Muscle of leg (tissue), 11 donors: ENCODE results near the gene ZFAND6. TPM values are rescaled to one million over a fixed set of nuclear protein-coding genes. Genes with fewer than 3 reads are reported as not detected.
"Not testable (repeated sequence)": the region's sequence is repeated elsewhere in the genome, so short reads cannot be mapped to it uniquely, and the experiment has no call there.

Source experiments
- DNase-seq: peaks from one replicate; pipeline ENCODE4 v3.0.0; 2013
- H3K27ac ChIP-seq: one replicate; pipeline ENCODE4 v1.5.1; 2013; ENCODE audit warnings: mild to moderate bottlenecking, low read length, control low read depth
- H3K27me3 ChIP-seq: one replicate; pipeline ENCODE4 v1.6.1; 2013; ENCODE audit warnings: low read length; ENCODE audit not compliant: control insufficient read depth, insufficient read depth
- H3K36me3 ChIP-seq: one replicate; pipeline ENCODE4 v1.6.1; 2013; ENCODE audit warnings: low read length; ENCODE audit not compliant: control insufficient read depth, insufficient read depth
- H3K4me1 ChIP-seq: one replicate; pipeline ENCODE4 v1.6.1; 2013; ENCODE audit warnings: low read length; ENCODE audit not compliant: control insufficient read depth, insufficient read depth
- H3K4me3 ChIP-seq: one replicate; pipeline ENCODE4 v1.5.1; 2013; ENCODE audit warnings: low read length, control low read depth
- H3K9me3 ChIP-seq: replicated peaks from 2 replicates; pipeline ENCODE4 v1.6.1; 2013; ENCODE audit warnings: low read depth, low read length; ENCODE audit not compliant: control insufficient read depth
- WGBS: methylation state at CpG from one replicate; pipeline ENCODE4 v1.1.5; 2013; ENCODE audit warnings: missing lambda C conversion rate; ENCODE audit not compliant: insufficient coverage; 5-methylcytosine and 5-hydroxymethylcytosine counted together
- polyA plus RNA-seq, 8 donors: library from polyadenylated mRNA; unstranded; fragments of 120-200 nt; gene quantifications; one replicate each; pipeline versions ENCODE4 v1.2.1 to v1.2.3, GENCODE V29; 2013; ENCODE audit warnings: inconsistent platforms in 1 of 8, low replicate concordance in 1 of 8; ENCODE audit not compliant: insufficient read length in 8 of 8, insufficient read depth in 1 of 8
- total RNA-seq: library from RNA; stranded (reverse); fragments of 120-200 nt; gene quantifications from one replicate; pipeline ENCODE4 v1.2.4, GENCODE V29; 2013

Gene ZFAND6
- total and polyA plus RNA-seq, 9 donors, result 95.6 to 115 (median 105) TPM

DNA sequence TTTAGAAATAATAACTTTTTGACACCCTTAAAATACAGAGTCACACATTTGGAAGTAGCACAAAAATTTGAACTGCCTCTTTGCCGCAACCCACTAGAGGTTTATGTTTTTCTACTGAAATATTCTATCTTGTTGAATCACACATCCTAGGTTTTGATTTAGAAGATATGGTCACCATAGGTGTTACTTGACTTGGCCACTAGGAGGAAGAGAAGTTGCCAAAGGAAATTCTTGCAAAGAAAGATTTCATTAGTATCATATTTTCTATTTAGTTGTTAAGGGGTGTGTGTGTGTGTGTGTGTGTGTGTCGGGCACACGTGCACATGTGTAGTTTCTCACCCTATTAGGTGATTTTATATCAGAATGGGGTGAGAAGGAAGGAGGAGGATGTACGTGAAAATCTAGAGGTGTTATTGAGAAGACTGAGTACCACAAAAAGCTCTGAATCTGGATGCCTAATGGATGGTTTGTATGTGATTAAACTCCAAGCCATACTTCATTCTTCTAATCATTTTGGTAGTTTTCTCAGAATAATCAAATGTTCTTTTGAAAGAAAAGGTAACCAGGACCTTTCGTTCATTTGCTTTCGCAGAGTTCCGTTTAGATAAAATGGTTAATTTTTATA lies 31.5 kb downstream of the ZFAND6 start:
- H3K4me3 ChIP-seq, result no peak overlapping the region
- H3K4me1 ChIP-seq, result no peaks in the 10 kb centered on the region
- no peaks in the 10 kb centered on the region for H3K27me3 ChIP-seq
- no peaks in the 10 kb centered on the region for H3K36me3 ChIP-seq
- no CpG with 5 or more reads among the region's 7 CpGs for WGBS
- H3K27ac ChIP-seq, result no peak overlapping the region
- H3K9me3 ChIP-seq, result no peaks in the 10 kb centered on the region
- DNase-seq, result no peak

DNA sequence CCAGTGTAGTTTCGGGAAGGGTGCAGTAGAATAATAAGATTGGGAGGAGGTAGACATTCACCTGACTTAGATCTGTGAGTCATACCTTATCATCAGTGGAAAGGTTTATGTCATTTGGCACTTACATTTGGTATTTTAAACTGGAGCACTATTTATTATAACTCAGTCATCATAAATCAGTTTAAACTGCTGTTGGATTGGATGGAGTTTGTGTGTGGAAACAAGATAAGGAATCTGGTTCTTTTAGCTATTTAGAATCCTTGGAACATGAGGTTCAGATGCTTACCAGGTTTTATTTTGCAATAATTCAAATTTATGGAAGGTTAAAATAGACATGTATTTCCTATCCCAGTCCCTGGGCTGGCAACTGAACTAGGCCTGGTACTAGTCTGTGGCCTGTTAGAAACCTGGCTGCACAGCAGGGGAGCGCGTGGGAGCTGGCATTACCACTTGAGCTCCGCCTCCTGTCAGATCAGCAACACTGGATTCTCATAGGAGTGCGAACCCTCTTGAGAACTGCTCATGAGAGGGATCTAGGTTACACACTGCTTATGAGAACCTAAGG lies 34.5 kb downstream of the ZFAND6 start:
- no peaks in the 10 kb centered on the region for H3K4me1 ChIP-seq
- no peaks in the 10 kb centered on the region for H3K9me3 ChIP-seq
- no peak for DNase-seq
- no peak overlapping the region for H3K4me3 ChIP-seq
- WGBS, result 82% methylated on average over 4 of the region's 5 CpGs
- H3K36me3 ChIP-seq, result no peaks in the 10 kb centered on the region
- no peaks in the 10 kb centered on the region for H3K27me3 ChIP-seq
- H3K27ac ChIP-seq, result no peak overlapping the region

DNA sequence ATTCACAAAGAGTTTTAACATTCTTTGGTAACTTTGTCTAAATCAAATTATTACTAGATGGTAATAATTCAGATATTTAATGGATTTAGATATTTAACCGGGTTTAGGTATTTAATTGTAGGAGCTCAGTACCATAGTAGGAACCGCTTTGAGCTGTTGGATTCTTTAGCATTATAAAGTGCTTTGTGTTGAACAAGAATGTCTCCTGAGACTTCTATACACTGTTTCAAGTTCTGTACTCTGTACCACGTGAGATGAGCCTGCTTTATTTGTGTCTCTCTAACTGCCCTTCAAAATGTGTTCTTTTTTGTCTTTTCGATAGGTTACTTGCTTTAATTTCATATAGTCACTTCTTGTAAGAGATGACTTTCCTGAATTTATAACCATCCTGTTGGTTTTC lies 36.0 kb downstream of the ZFAND6 start:
- WGBS, result no CpG with 5 or more reads among the region's 4 CpGs
- Histone ChIP-seq H3K4me3 (no peak overlapping the region), H3K9me3 (no peaks in the 10 kb centered on the region), H3K27me3 (no peaks in the 10 kb centered on the region), H3K36me3 (no peaks in the 10 kb centered on the region), H3K4me1 (no peaks in the 10 kb centered on the region), H3K27ac (no peak overlapping the region)
- no peak for DNase-seq

DNA sequence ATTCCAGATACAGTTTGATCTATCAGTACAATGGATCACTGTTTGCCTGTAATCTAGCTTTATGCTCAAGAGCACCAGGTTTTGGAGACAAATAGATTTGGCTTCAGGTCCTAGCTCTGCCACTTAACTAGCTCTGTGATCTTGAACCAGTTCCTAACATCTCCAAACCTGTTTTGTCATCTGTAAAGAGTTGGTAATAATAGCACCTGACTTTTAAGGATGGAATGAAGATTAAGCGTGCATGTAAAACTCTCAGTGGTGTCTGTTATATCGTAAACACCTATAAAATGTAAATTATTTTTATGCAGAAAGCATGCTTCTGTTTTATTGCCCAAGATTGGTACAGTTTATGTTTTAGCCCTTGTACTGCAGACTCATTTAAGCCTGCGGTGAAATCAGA lies 36.5 kb downstream of the ZFAND6 start:
- WGBS, result no CpG with 5 or more reads among the region's 3 CpGs
- no peaks in the 10 kb centered on the region for H3K9me3 ChIP-seq
- H3K27me3 ChIP-seq, result no peaks in the 10 kb centered on the region
- H3K36me3 ChIP-seq, result no peaks in the 10 kb centered on the region
- no peak overlapping the region for H3K27ac ChIP-seq
- no peak overlapping the region for H3K4me3 ChIP-seq
- DNase-seq, result no peak
- H3K4me1 ChIP-seq, result no peaks in the 10 kb centered on the region

DNA sequence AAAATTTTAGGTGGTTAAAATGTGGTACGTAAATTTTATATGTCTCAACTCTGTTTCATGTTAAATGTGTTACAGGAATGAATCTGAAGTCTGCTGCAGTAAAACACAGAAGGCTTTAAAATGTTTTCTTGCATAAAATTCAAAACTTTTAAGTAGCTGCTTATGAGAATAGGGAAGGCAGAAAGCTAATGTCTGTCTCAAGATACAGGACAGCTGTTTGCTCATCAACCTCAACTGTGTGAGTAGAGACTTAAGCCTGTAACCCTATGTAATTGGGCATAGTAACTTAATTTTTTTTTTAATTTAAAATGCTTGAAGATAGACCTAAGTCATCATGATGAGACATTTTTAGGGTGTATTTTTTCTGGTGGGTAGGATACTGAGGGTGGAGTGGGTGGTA lies 38.9 kb downstream of the ZFAND6 start:
- Histone ChIP-seq H3K9me3 (no peaks in the 10 kb centered on the region), H3K4me1 (no peaks in the 10 kb centered on the region), H3K36me3 (no peaks in the 10 kb centered on the region), H3K27ac (no peak overlapping the region), H3K27me3 (no peaks in the 10 kb centered on the region), H3K4me3 (no peak overlapping the region)
- no CpG with 5 or more reads among the region's 1 CpG for WGBS
- DNase-seq, result no peak

DNA sequence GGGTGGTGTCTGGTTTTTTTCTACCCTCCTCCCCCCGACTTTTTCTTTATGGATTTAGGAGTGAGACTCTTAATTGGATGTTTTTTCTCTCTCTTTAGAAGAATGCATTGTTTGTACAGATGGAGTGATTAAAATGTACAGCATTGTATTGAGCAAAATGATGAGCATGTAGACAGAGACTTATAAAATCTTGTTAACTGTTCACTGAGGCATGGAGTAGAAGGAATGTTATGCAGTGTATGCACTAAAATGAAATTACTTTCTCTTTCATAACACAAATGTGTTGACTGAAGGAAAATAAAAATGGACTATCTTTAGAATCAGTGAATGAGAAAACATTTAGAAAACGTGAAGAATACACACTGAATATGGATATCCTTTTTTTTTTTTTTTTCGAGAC lies 39.8 kb downstream of the ZFAND6 start:
- H3K4me1 ChIP-seq, result no peaks in the 10 kb centered on the region
- no peak for DNase-seq

DNA sequence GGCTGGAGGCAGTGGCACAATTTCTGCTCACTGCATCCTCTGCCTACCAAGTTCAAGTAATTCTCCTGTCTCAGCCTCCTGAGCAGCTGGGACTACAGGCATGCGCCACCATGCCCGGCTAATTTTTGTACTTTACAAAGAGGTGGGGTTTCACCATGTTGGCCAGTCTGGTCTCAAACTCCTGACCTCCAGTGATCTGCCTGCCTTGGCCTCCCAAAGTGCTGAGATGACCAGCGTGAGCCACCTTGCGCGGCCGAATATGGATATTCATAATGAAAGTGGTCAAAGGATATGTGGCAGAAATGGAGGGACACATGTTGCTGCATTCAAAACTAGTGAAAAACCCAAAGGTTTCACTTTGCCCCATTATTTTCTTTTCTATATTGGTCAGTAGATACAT lies 40.2 kb downstream of the ZFAND6 start:
- WGBS, result 100% methylated on average over 2 of the region's 6 CpGs
- H3K27ac ChIP-seq, H3K9me3 ChIP-seq, H3K27me3 ChIP-seq, H3K36me3 ChIP-seq, H3K4me1 ChIP-seq, DNase-seq, H3K4me3 ChIP-seq: not testable (repeated sequence)

More for the DNA sequence above, 39.8 kb downstream of the ZFAND6 start:
- H3K27ac ChIP-seq, result no peak overlapping the region
- no CpG with 5 or more reads among the region's 3 CpGs for WGBS
- no peaks in the 10 kb centered on the region for H3K27me3 ChIP-seq
- no peaks in the 10 kb centered on the region for H3K9me3 ChIP-seq
- no peaks in the 10 kb centered on the region for H3K36me3 ChIP-seq
- H3K4me3 ChIP-seq, result no peak overlapping the region

DNA sequence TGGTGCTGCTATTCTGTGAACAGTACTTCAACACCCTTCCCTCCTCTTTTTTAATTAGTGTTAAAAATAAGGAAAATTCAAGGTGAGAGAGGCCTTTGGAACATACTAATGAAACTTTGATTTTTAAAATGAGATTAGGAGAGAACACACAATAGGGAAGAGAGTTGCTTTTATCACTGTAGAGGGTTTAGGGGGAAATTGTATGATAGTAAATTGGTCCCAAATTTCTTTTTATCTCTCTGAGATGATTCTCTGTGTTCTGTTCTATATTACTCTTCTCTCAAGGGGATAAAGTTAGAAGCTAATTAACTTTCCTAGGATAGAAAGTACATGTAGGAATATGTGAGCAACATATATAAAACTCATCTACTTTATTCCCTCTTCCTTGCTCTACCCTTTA lies 40.8 kb downstream of the ZFAND6 start:
- H3K4me3 ChIP-seq, result no peak overlapping the region
- no peak for DNase-seq

DNA sequence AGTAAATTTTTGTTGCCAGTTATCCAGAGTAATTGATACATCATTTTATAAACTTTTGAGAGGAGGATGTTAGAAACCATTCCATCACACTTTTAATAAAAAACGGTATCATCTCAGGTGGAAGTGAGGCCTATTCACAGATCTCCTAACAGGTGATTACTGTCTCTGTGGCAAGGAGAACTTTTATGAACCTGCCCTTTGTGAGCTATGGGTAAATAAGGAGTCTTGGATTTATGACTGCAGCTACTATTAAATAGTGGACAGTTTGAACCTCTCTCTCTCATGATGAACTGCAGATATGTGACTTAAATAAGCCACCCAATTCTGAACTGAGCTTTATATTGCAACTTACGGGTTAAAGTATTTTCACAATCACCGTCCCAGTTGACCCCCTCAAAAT lies 45.7 kb downstream of the ZFAND6 start:
- no CpG with 5 or more reads among the region's 3 CpGs for WGBS
- H3K9me3 ChIP-seq, result no peaks in the 10 kb centered on the region
- no peak overlapping the region for H3K27ac ChIP-seq
- H3K27me3 ChIP-seq, result no peaks in the 10 kb centered on the region
- no peaks in the 10 kb centered on the region for H3K4me1 ChIP-seq
- H3K4me3 ChIP-seq, result no peak overlapping the region
- H3K36me3 ChIP-seq, result no peaks in the 10 kb centered on the region
- no peak for DNase-seq

More for the DNA sequence above, 40.8 kb downstream of the ZFAND6 start:
- Histone ChIP-seq H3K36me3 (no peaks in the 10 kb centered on the region), H3K4me1 (no peaks in the 10 kb centered on the region), H3K27ac (no peak overlapping the region), H3K9me3 (no peaks in the 10 kb centered on the region), H3K27me3 (no peaks in the 10 kb centered on the region)

DNA sequence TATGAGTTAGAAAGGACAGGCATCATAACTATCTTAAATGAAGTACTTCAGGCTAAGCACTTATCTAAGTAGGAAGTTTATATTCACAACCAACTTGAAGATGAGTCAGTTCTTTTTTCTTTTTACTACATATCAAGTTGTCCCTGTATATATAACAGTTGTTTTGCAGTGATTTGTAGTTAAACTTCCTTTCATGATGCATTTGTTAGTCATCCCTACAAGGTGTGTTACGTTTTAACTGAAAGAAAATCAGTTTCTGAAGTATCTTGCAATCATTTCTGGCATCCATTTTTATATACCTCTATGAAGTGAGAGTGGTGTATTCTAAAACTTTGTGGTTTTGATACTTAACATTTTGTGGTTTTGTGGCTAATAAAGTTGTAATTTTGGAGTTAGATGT lies 46.1 kb downstream of the ZFAND6 start:
- H3K27ac ChIP-seq, result no peak overlapping the region
- no peaks in the 10 kb centered on the region for H3K4me1 ChIP-seq
- H3K9me3 ChIP-seq, result no peaks in the 10 kb centered on the region
- no peak overlapping the region for H3K4me3 ChIP-seq
- DNase-seq, result no peak
- no CpG with 5 or more reads among the region's 1 CpG for WGBS
- no peaks in the 10 kb centered on the region for H3K27me3 ChIP-seq
- no peaks in the 10 kb centered on the region for H3K36me3 ChIP-seq

DNA sequence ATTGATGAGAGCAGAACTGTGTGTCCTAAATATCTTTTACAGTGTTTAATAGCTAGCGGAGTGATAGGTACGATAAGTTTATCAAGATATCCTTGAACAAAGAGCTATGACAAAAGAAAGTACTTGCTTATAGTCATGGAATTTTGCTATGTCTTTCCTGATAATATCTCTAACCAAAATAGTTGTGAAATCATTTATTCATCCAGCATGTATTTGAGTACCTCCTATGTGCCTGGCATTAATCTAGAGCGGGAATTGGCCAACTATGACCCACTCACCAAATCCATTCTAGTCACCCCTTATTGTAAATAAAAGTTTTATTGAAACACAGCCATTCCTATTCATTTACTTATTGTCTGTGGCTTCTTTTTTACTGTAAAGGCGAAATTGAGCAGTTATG lies 46.6 kb downstream of the ZFAND6 start:
- no peaks in the 10 kb centered on the region for H3K36me3 ChIP-seq
- H3K27me3 ChIP-seq, result no peaks in the 10 kb centered on the region
- WGBS, result no CpG with 5 or more reads among the region's 4 CpGs
- no peak overlapping the region for H3K27ac ChIP-seq
- H3K4me3 ChIP-seq, result no peak overlapping the region
- DNase-seq, result no peak
- no peaks in the 10 kb centered on the region for H3K9me3 ChIP-seq
- H3K4me1 ChIP-seq, result no peaks in the 10 kb centered on the region
